GM12892 (cell line): ENCODE measurements around the gene MEIOSIN.

Experiments
- POLR2A ChIP-seq: IDR thresholded peaks from 2 replicates; pipeline ENCODE4 v1.6.1; 2011; ENCODE audit warnings: low read depth, low read length, control low read depth
- POLR2AphosphoS5 ChIP-seq: IDR thresholded peaks from 2 replicates; pipeline ENCODE4 v1.6.1; 2011; ENCODE audit warnings: low read depth, low read length, control low read depth
- TAF1 ChIP-seq: IDR thresholded peaks from 2 replicates; pipeline ENCODE4 v1.6.1; 2011; ENCODE audit warnings: low read depth, mild to moderate bottlenecking, control low read depth, low read length, borderline replicate concordance

DNA sequence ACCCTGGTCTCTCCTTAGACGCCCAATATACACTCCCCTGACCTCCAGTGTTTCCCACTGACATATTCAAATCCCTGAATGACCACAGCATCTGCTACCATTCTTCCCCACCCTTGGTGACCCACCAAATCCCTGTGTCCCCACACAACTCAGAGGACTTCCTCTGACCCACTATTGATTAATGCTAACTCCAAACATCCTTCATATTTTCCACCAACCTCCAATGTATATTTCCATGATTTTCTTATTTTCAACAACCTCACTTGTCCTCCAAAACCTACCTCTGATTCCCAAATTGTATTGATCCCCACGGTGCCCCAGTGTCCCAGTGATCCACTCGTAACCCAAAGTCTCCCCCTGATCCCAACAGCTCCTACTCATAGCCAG, 59.9 kb downstream of the MEIOSIN start:
- TF ChIP-seq POLR2A (no peak), POLR2AphosphoS5 (no peak), TAF1 (no peak)
